ENCODE data around the gene LIPN. TPM values are rescaled to one million over a fixed set of nuclear protein-coding genes. Genes with fewer than 3 reads are reported as not detected.

Gene LIPN
- total and polyA plus RNA-seq, 2 donors (not counting 3 experiments of a cell fraction or from before 2014, with no cell fraction given) = not detected

GRCh38 chr10:88803641-88804040 is 43.8 kb downstream of the LIPN start:
- dilution Hi-C loops (cut with MboI; ENCODE audit: extremely low pct_ligation_motif_present, low sequenced_read_pairs) (no loop called here), intact Hi-C loops (cut with micrococcal nuclease) (no loop called here)
- H3K4me3 ChIP-seq (replicated peaks in 1 of 3; ENCODE audit: insufficient read depth in 1 of 3, low read depth in 1 of 3, low read length in 3 of 3) = no peak overlapping the region
- H3K36me3 ChIP-seq (ENCODE audit: control insufficient read depth in 2 of 2, extremely low read depth in 1 of 2, insufficient read depth in 2 of 2, low read length in 2 of 2) = no peaks in the 10 kb centered on the region
- H2AFZ ChIP-seq (ENCODE audit: low read depth, low read length) = no peak overlapping the region
- ChIA-PET CTCF (interaction anchor here (0.7 to 1.9 kb wide), 7 partner anchors 11 to 239 kb away, joined by 4 to 15 read pairs (median 5); no protein-coding TSS in a partner anchor), POLR2A (no interaction called here)
- H3K27ac ChIP-seq (ENCODE audit: insufficient read depth, low read depth, low read length) = no peak overlapping the region
- DNase-seq (ENCODE audit: low read depth, low spot score) (no peak), FAIRE-seq (no peak)
- no peaks in the 10 kb centered on the region for H4K20me1 ChIP-seq (replicated peaks; ENCODE audit: control insufficient read depth, extremely low read depth, insufficient read depth, low read length)
- H3K79me2 ChIP-seq (ENCODE audit: control insufficient read depth, insufficient read depth, low read length) = no peaks in the 10 kb centered on the region
- no peak overlapping the region for H3K9ac ChIP-seq (replicated peaks; ENCODE audit: extremely low read depth, insufficient read depth, low read length)
- H3K9me1 ChIP-seq (replicated peaks; ENCODE audit: control insufficient read depth, extremely low read depth, insufficient read depth, low read length) = no peaks in the 10 kb centered on the region
- H3K27me3 ChIP-seq (ENCODE audit: control insufficient read depth in 2 of 2, insufficient read depth in 2 of 2, low read length in 2 of 2) = no peaks in the 10 kb centered on the region
- H3K9me3 ChIP-seq (replicated peaks; ENCODE audit: control insufficient read depth, insufficient read depth, low read length) = no peaks in the 10 kb centered on the region
- H3K4me1 ChIP-seq (ENCODE audit: control insufficient read depth, extremely low read depth, insufficient read depth, low read length) = peaks cover 3% of the 10 kb centered on the region
- TF ChIP-seq JUN (IDR thresholded peaks at IDR 0.05; ENCODE audit: borderline replicate concordance, insufficient read depth, insufficient read length, low read depth) (no peak), CTCF (IDR thresholded peaks at IDR 0.05; ENCODE audit: extremely low read depth in 1 of 2, insufficient read depth in 1 of 2, low read depth in 1 of 2, low read length in 2 of 2) (no peak), POLR2AphosphoS5 (IDR thresholded peaks at IDR 0.05; ENCODE audit: insufficient read depth, low read depth, low read length) (no peak), MAX (IDR thresholded peaks at IDR 0.05; ENCODE audit: insufficient read depth, insufficient read length) (no peak), POLR2A (IDR thresholded peaks at IDR 0.05; ENCODE audit: low read depth, low read length) (no peak), EZH2 (IDR thresholded peaks at IDR 0.05; ENCODE audit: borderline replicate concordance, low read depth, low read length, severe bottlenecking) (no peak), MYC (IDR thresholded peaks at IDR 0.05; ENCODE audit: low read depth, low read length) (no peak), FOS (IDR thresholded peaks at IDR 0.05; ENCODE audit: borderline replicate concordance, insufficient read depth, low read length) (no peak), GATA2 (IDR thresholded peaks at IDR 0.05; ENCODE audit: insufficient read depth, insufficient read length, low read depth, low read length) (no peak)
- no peak overlapping the region for H3K4me2 ChIP-seq (ENCODE audit: insufficient read depth, low read length)
- no TSS peak for BruUV-seq (replicated peaks)

All from endothelial cell of umbilical vein (primary cell).